ENCODE measurements around the gene RXFP4.

DNA sequence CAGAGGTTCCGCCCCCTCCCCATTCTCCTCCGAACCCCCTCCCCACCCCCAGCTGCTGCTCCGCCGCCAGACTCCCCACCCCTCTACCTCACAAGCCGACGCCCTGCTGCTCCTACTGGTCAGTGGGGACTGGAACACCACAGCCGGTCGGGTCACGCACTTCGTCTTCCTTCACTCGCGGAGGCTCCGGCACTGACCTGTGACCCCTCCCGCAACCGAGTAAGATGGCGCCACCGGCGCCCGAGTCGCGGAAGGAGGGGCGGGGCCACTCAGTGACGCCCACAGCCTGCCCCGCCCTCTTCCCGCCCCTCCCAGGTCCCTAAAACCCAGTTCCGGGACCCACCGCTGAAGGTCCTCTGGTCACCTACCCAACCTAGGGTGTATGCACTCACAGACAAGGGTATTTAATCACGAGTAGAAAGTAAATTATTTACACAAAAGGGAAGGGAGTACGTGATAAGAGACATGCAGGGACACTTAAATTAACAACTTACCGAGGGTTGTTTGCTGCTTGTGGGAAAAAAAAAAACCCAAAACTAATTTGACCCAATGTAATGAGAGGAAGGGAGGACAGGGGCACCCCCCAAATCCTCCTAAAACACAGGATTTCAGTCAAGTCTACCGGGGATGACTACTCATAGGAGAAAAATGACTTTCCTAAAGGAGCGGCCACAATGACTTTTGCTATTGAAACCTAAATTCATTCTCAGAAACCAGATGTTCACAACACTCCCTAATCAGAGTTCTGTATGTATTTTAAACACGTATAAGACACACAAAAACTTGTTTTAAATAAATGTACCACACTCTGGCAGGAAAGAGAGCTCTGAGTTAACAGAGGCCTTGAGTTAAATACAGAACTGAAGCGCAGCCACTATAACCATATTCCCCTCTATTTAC is 30.0 kb upstream of the RXFP4 start, which contains the start of gene RIT1:
- TF ChIP-seq, protein P1, sequence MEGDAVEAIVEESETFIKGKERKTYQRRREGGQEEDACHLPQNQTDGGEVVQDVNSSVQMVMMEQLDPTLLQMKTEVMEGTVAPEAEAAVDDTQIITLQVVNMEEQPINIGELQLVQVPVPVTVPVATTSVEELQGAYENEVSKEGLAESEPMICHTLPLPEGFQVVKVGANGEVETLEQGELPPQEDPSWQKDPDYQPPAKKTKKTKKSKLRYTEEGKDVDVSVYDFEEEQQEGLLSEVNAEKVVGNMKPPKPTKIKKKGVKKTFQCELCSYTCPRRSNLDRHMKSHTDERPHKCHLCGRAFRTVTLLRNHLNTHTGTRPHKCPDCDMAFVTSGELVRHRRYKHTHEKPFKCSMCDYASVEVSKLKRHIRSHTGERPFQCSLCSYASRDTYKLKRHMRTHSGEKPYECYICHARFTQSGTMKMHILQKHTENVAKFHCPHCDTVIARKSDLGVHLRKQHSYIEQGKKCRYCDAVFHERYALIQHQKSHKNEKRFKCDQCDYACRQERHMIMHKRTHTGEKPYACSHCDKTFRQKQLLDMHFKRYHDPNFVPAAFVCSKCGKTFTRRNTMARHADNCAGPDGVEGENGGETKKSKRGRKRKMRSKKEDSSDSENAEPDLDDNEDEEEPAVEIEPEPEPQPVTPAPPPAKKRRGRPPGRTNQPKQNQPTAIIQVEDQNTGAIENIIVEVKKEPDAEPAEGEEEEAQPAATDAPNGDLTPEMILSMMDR (IDR thresholded peaks at IDR 0.05) = peak; percentile 3
- TF ChIP-seq EZH2 (IDR thresholded peaks at IDR 0.05) = no peak
- no peak for TF ChIP-seq EZH2phosphoT487 (IDR thresholded peaks at IDR 0.05)

Data from neural progenitor cell (in vitro differentiated cells).